ENCODE measurements around the gene DNAJB8. TPM values are rescaled to one million over a fixed set of nuclear protein-coding genes. Genes with fewer than 3 reads are reported as not detected.

DNAJB8 gene
- total RNA-seq, 2 donors from 2014 or later: not detected

GRCh38 chr3:128452120-128452519 is 14.6 kb downstream of the DNAJB8 start:
- H3K27me3 Mint-ChIP-seq: peaks cover 35% of the 10 kb centered on the region
- H3K9me3 ChIP-seq (ENCODE audit: control insufficient read depth, low read length, poor library complexity, severe bottlenecking): no peaks in the 10 kb centered on the region
- H3K27ac Mint-ChIP-seq: no peak overlapping the region
- ATAC-seq: no peak
- no peak overlapping the region for H3K4me3 Mint-ChIP-seq
- peaks cover 8% of the 10 kb centered on the region for H3K36me3 Mint-ChIP-seq (ENCODE audit: low read depth)
- peaks cover 8% of the 10 kb centered on the region for H3K4me1 Mint-ChIP-seq
- no peak for DNase-seq

GRCh38 chr3:128449111-128449638 is 17.5 kb downstream of the DNAJB8 start:
- Mint-ChIP-seq H3K4me1 (peaks cover 8% of the 10 kb centered on the region), H3K27ac (no peak overlapping the region), H3K4me3 (no peak overlapping the region), H3K36me3 (ENCODE audit: low read depth) (peaks cover 8% of the 10 kb centered on the region), H3K27me3 (peaks cover 12% of the 10 kb centered on the region)
- ATAC-seq: no peak
- DNase-seq: no peak
- no peaks in the 10 kb centered on the region for H3K9me3 ChIP-seq (ENCODE audit: control insufficient read depth, low read length, poor library complexity, severe bottlenecking)

GRCh38 chr3:128448491-128448890 is 18.2 kb downstream of the DNAJB8 start:
- no peaks in the 10 kb centered on the region for H3K9me3 ChIP-seq (ENCODE audit: control insufficient read depth, low read length, poor library complexity, severe bottlenecking)
- DNase-seq: no peak
- ATAC-seq: peak; percentile 33
- Mint-ChIP-seq H3K27me3 (peaks cover 11% of the 10 kb centered on the region), H3K36me3 (ENCODE audit: low read depth) (peaks cover 8% of the 10 kb centered on the region), H3K4me3 (peak overlapping the region; percentile 15), H3K4me1 (peaks cover 8% of the 10 kb centered on the region), H3K27ac (no peak overlapping the region)

DNA sequence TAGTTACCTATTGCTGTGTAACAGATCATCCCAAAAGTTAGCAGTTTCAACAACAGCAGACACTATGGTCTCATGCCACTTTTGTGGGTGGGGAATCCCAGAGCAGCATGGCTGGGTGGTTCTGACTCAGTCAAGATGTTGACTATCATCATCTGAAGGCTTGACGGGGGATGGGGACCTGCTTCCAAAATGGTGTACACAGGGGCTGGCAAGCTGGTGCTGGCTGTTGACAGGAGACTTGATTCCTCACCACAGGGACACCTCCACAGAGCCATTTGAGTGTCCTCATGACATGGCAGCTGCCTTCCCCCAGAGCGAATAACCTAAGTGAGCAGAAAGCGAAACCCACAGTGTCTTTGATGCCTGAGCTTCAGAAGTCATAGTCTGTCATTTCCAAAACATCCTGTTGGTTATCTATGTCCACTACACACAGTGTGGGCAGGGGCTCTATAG is 19.1 kb downstream of the DNAJB8 start:
- Mint-ChIP-seq H3K4me3 (no peak overlapping the region), H3K36me3 (ENCODE audit: low read depth) (peaks cover 8% of the 10 kb centered on the region)

DNA sequence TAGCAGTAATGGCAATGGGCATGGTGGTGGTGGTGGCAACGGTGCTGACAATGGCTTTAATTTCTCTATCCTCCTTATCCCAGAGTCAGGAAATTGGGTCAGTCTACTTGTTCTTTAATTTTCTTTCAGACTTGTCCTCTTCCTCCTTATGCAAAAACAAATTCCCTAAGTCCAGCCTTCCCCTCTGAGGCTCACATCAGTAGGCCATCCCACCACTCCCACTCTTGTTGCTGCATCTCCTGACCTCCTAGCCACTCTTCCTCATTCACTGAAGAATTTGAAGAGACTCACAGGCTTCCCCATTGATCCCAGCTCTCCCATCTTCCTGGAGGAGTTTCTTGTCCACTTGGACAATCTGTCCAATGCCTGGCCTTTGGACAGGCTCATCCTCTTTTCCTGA is 19.9 kb downstream of the DNAJB8 start:
- Mint-ChIP-seq H3K4me3 (no peak overlapping the region), H3K4me1 (peaks cover 8% of the 10 kb centered on the region), H3K27ac (no peak overlapping the region)

More for the DNA sequence above, 19.1 kb downstream of the DNAJB8 start:
- H3K27me3 Mint-ChIP-seq: peaks cover 18% of the 10 kb centered on the region
- peaks cover 8% of the 10 kb centered on the region for H3K4me1 Mint-ChIP-seq
- DNase-seq: no peak
- H3K9me3 ChIP-seq (ENCODE audit: control insufficient read depth, low read length, poor library complexity, severe bottlenecking): no peaks in the 10 kb centered on the region
- ATAC-seq: peak; percentile 50
- H3K27ac Mint-ChIP-seq: no peak overlapping the region

GRCh38 chr3:128445357-128445756 is 21.3 kb downstream of the DNAJB8 start:
- DNase-seq (no peak), ATAC-seq (no peak)
- Mint-ChIP-seq H3K27ac (no peak overlapping the region), H3K4me1 (peaks cover 8% of the 10 kb centered on the region), H3K27me3 (peaks cover 18% of the 10 kb centered on the region), H3K36me3 (ENCODE audit: low read depth) (peaks cover 8% of the 10 kb centered on the region), H3K4me3 (no peak overlapping the region)
- H3K9me3 ChIP-seq (ENCODE audit: control insufficient read depth, low read length, poor library complexity, severe bottlenecking): no peaks in the 10 kb centered on the region

More for the DNA sequence above, 19.9 kb downstream of the DNAJB8 start:
- Mint-ChIP-seq H3K36me3 (ENCODE audit: low read depth) (peaks cover 8% of the 10 kb centered on the region), H3K27me3 (peaks cover 13% of the 10 kb centered on the region)
- H3K9me3 ChIP-seq (ENCODE audit: control insufficient read depth, low read length, poor library complexity, severe bottlenecking): no peaks in the 10 kb centered on the region
- ATAC-seq (no peak), DNase-seq (no peak)

GRCh38 chr3:128443771-128444170 is 22.9 kb downstream of the DNAJB8 start:
- Mint-ChIP-seq H3K27ac (no peak overlapping the region), H3K4me1 (peaks cover 6% of the 10 kb centered on the region), H3K36me3 (ENCODE audit: low read depth) (peaks cover 4% of the 10 kb centered on the region), H3K27me3 (peaks cover 34% of the 10 kb centered on the region), H3K4me3 (no peak overlapping the region)
- H3K9me3 ChIP-seq (ENCODE audit: control insufficient read depth, low read length, poor library complexity, severe bottlenecking): no peaks in the 10 kb centered on the region
- DNase-seq: no peak
- ATAC-seq: no peak

DNA sequence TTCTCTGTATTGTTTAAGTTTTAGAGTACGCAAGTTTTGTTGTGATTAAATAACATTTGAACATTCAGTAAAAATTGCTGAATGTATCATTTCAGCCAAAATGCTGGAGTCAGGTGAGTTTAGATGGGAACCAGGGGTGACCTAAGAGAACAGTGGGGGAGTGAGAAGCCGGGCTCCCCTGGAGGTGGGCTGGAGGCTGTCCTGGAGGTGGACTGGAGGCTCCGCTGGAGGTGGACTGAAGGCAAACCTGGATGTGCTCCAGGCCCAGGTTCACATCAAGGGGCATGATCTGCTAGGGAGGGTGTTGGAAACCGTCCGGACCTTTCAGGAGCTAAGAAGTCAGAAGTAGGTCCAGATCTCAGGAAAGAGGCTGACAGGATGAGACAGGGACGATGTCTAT is 23.7 kb downstream of the DNAJB8 start:
- ATAC-seq (no peak), DNase-seq (no peak)
- no peak overlapping the region for H3K4me3 Mint-ChIP-seq
- H3K36me3 Mint-ChIP-seq (ENCODE audit: low read depth): no peaks in the 10 kb centered on the region
- no peak overlapping the region for H3K27ac Mint-ChIP-seq
- no peaks in the 10 kb centered on the region for H3K4me1 Mint-ChIP-seq
- peaks cover 38% of the 10 kb centered on the region for H3K27me3 Mint-ChIP-seq
- H3K9me3 ChIP-seq (ENCODE audit: control insufficient read depth, low read length, poor library complexity, severe bottlenecking): no peaks in the 10 kb centered on the region

DNA sequence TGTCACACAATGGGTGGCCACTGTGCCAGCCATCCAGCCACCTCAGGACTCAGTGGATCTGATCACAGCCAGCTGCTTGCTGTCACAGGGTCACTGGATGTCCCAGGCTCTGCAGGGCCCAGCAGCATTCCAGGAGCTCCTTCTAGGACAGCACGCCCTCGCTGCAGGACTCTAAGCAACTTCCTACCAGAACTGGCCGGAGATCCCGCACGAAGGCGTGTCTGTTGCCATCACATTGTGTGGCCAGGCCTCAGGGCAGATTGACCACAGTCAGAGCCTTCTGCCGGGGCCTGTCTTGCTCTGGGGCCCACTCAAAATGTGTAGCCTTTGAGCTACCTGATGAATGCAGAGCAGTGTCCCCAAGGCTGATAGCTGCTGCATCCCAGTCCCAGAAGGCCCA is 24.6 kb downstream of the DNAJB8 start:
- DNase-seq: no peak
- peaks cover 43% of the 10 kb centered on the region for H3K27me3 Mint-ChIP-seq
- H3K27ac Mint-ChIP-seq: no peak overlapping the region
- no peaks in the 10 kb centered on the region for H3K36me3 Mint-ChIP-seq (ENCODE audit: low read depth)
- H3K4me1 Mint-ChIP-seq: no peaks in the 10 kb centered on the region
- no peaks in the 10 kb centered on the region for H3K9me3 ChIP-seq (ENCODE audit: control insufficient read depth, low read length, poor library complexity, severe bottlenecking)
- ATAC-seq: no peak
- H3K4me3 Mint-ChIP-seq: no peak overlapping the region

- Mint-ChIP-seq H3K4me1 (peaks cover 3% of the 10 kb centered on the region), H3K4me3 (no peak overlapping the region), H3K27me3 (peaks cover 63% of the 10 kb centered on the region), H3K36me3 (ENCODE audit: low read depth) (no peaks in the 10 kb centered on the region), H3K27ac (no peak overlapping the region)
- ATAC-seq (no peak), DNase-seq (no peak)
- no peaks in the 10 kb centered on the region for H3K9me3 ChIP-seq (ENCODE audit: control insufficient read depth, low read length, poor library complexity, severe bottlenecking)
Measured at GRCh38 chr3:128439226-128439625, 27.5 kb downstream of the DNAJB8 start.

- no peaks in the 10 kb centered on the region for H3K9me3 ChIP-seq (ENCODE audit: control insufficient read depth, low read length, poor library complexity, severe bottlenecking)
- Mint-ChIP-seq H3K27me3 (peaks cover 66% of the 10 kb centered on the region), H3K36me3 (ENCODE audit: low read depth) (no peaks in the 10 kb centered on the region), H3K27ac (no peak overlapping the region), H3K4me3 (no peak overlapping the region), H3K4me1 (peaks cover 3% of the 10 kb centered on the region)
- ATAC-seq (no peak), DNase-seq (no peak)
Measured at GRCh38 chr3:128438488-128439072, 28.1 kb downstream of the DNAJB8 start.

DNA sequence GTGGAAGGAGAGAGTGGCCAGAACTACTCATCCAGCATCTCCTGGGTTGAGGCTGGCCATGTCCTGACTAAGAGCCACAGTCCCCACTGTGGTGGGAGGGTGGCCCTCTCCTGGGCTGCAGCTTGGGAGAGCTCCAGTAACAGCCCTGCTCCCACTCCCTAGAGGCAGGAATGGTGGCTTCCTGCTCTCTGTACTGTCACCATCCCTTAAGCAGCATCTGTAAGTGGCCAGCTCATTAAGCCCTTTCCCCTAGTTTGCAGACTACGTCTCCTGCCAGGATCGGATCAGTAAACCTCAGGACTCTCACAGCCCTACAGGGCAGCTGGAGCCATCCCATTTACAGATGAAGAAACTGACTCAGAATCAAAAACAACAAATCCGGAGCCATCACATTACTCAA is 30.5 kb downstream of the DNAJB8 start:
- no peaks in the 10 kb centered on the region for H3K9me3 ChIP-seq (ENCODE audit: control insufficient read depth, low read length, poor library complexity, severe bottlenecking)
- no peak for ATAC-seq
- Mint-ChIP-seq H3K4me1 (peaks cover 10% of the 10 kb centered on the region), H3K4me3 (no peak overlapping the region), H3K27ac (no peak overlapping the region), H3K36me3 (ENCODE audit: low read depth) (peaks cover 10% of the 10 kb centered on the region), H3K27me3 (peaks cover 73% of the 10 kb centered on the region)
- no peak for DNase-seq

DNA sequence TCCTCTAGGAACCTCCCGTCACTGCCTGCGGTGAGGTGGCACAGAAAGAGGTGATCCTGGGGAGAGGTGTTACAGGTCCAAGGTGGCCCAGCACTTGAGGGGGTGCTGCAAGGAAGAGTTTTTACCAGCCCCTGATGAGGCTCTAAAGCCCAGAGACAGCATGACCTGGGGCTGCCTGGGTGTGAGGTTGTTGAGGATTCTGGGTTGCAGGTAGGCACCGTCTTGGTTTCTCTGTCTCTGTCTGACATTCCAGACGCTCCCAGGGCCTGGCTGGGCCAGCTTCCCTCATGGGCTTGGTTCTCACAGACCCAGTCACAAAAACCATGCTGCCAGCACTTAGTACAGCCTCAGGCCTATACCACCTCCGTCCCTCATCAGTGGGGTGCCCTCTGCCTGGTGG is 31.1 kb downstream of the DNAJB8 start:
- Mint-ChIP-seq H3K4me3 (no peak overlapping the region), H3K36me3 (ENCODE audit: low read depth) (peaks cover 11% of the 10 kb centered on the region), H3K27ac (no peak overlapping the region), H3K27me3 (peaks cover 74% of the 10 kb centered on the region), H3K4me1 (peaks cover 10% of the 10 kb centered on the region)
- no peaks in the 10 kb centered on the region for H3K9me3 ChIP-seq (ENCODE audit: control insufficient read depth, low read length, poor library complexity, severe bottlenecking)
- DNase-seq (no peak), ATAC-seq (no peak)

DNA sequence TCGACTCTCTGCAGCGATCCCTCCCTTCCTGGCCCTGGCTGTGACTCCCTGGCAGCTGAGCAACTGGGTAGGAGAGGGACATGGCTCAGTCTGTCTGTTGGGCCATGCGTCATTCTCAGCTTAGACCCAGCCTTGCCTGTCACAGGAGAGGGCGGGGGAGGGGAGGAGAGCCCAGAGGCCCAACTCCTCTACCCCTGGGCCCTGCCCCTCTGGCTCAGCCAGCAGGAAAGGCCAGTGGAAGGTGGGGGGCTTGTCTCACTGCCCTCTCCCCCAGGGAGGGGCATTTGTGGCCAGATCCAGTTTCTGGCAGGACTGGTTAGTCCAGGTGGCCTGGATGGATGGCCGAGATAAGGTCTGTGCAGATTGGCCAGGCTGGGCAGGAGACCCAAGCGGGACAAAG is 31.6 kb downstream of the DNAJB8 start:
- DNase-seq: no peak
- peaks cover 74% of the 10 kb centered on the region for H3K27me3 Mint-ChIP-seq
- H3K4me1 Mint-ChIP-seq: peaks cover 10% of the 10 kb centered on the region
- H3K36me3 Mint-ChIP-seq (ENCODE audit: low read depth): peaks cover 12% of the 10 kb centered on the region
- ATAC-seq: no peak
- no peak overlapping the region for H3K27ac Mint-ChIP-seq
- no peaks in the 10 kb centered on the region for H3K9me3 ChIP-seq (ENCODE audit: control insufficient read depth, low read length, poor library complexity, severe bottlenecking)
- H3K4me3 Mint-ChIP-seq: no peak overlapping the region
